GM23248 (cell line): ENCODE results near the gene GSTT2B.

Experiments used
- EZH2 ChIP-seq: fragments of 200-600 bp; sonication (generic); IDR thresholded peaks from 2 replicates; pipeline ENCODE4 v1.6.1; 2018; ENCODE audit warnings: antibody characterized with exemption, mild to moderate bottlenecking; ENCODE audit not compliant: insufficient read depth, poor library complexity, severe bottlenecking
- EZH2phosphoT487 ChIP-seq: fragments of 200-600 bp; sonication (generic); IDR thresholded peaks from 2 replicates; pipeline ENCODE4 v1.6.1; 2018; ENCODE audit warnings: antibody characterized with exemption, moderate library complexity, mild to moderate bottlenecking, low read depth; ENCODE audit not compliant: insufficient read depth

DNA sequence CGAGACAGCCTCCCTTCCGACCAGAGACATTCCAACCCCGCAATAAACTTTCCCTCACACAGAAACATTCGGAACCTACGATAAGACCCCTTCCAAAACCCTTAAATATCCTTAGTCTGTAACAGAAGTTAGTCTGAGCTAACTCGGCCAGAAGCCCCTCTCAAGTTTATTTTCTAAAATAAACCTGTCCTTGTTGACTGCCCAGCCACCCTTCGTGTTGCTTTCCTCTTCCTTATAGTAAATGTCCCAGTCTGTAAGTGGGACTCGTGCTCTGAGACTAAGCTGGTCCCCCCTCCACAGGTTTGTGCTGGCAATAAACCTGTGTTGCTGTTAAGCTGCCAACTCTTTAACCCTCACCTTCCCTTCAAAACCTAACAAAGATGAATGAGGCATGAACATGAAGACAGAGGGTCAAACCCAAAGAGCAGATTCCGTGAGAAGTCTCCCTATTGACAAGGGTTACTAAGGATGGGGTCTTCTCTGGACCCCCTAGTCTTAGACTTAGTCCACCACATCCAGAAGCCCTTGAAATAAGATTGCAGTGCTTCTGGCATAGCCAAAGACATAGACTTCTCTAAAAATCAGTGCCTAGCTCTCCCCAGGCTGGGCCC lies 48.6 kb downstream of the GSTT2B start:
- no peak for TF ChIP-seq EZH2
- no peak for TF ChIP-seq EZH2phosphoT487
